K562 (cell line): ENCODE data around the gene CUTC. TPM values are rescaled to one million over a fixed set of nuclear protein-coding genes. Genes with fewer than 3 reads are reported as not detected.

Experiments used
- BDP1 ChIP-seq: IDR thresholded peaks from 3 replicates; pipeline ENCODE4 v1.6.1; 2011; ENCODE audit not compliant: insufficient read length, insufficient read depth
- BRF1 ChIP-seq: IDR thresholded peaks from 3 replicates; pipeline ENCODE4 v1.6.1; 2011; ENCODE audit warnings: borderline replicate concordance, mild to moderate bottlenecking; ENCODE audit not compliant: insufficient read length; ENCODE audit errors: extremely low read depth
- CBX2 ChIP-seq: fragments of 200-600 bp; sonication (generic); IDR thresholded peaks from one replicate; pipeline ENCODE4 v1.6.1; 2012; ENCODE audit warnings: mild to moderate bottlenecking, low read length, inconsistent platforms; ENCODE audit not compliant: insufficient read depth, poor library complexity, severe bottlenecking
- ESRRA ChIP-seq: fragments of 450-650 bp; IDR thresholded peaks from 2 replicates; pipeline ENCODE4 v1.6.1; 2014; ENCODE audit warnings: low read depth, mild to moderate bottlenecking, moderate library complexity, borderline replicate concordance
- EZH2 ChIP-seq: IDR thresholded peaks from 2 replicates; pipeline ENCODE4 v1.6.1; 2012; ENCODE audit warnings: low read depth, mild to moderate bottlenecking, inconsistent platforms, low read length, borderline replicate concordance
- HBP1 ChIP-seq: fragments of 450-650 bp; formaldehyde crosslinking; IDR thresholded peaks from 2 replicates; pipeline ENCODE4 v1.4.0; 2022; ENCODE audit warnings: missing genetic modification characterization
- NEUROD1 ChIP-seq: fragments of 150-350 bp; IDR thresholded peaks from 2 replicates; pipeline ENCODE4 v1.6.1; 2014; ENCODE audit warnings: borderline replicate concordance, low read length, low read depth; ENCODE audit not compliant: partially characterized antibody
- PBX2 ChIP-seq, 2 experiments: IDR thresholded peaks in 1 of 2; conservative IDR thresholded peaks in 1 of 2; 2 replicates each; pipeline ENCODE4 v1.6.1; 2016; ENCODE audit warnings: low read depth in 2 of 2, mild to moderate bottlenecking in 1 of 2, missing compliant biosample characterization in 1 of 2, missing genetic modification characterization in 1 of 2, moderate library complexity in 1 of 2
- RCOR1 ChIP-seq, 2 experiments: IDR thresholded peaks; 2 replicates each; pipeline ENCODE4 v1.6.1; 2012; ENCODE audit warnings: low read depth in 2 of 2, low read length in 2 of 2, borderline replicate concordance in 1 of 2, improper control_type of control experiment in 1 of 2
- SMARCA5 ChIP-seq: fragments of 450-650 bp; IDR thresholded peaks from 2 replicates; pipeline ENCODE4 v1.6.1; 2016
- SRSF1 ChIP-seq: fragments of 200-400 bp; formaldehyde crosslinking; IDR thresholded peaks from 2 replicates; pipeline ENCODE4 v1.6.1; 2017; ENCODE audit warnings: mild to moderate bottlenecking, low read depth, low read length, moderate library complexity
- TCFL5 ChIP-seq: fragments of 250-450 bp; sonication (Bioruptor Pico); conservative IDR thresholded peaks from 2 replicates; pipeline ENCODE4 v1.6.1; 2021; ENCODE audit warnings: mild to moderate bottlenecking, moderate library complexity, matching md5 sums
- ZFP36 ChIP-seq: fragments of 150-350 bp; IDR thresholded peaks from 2 replicates; pipeline ENCODE4 v1.6.1; 2018; ENCODE audit warnings: low read length, low read depth; ENCODE audit not compliant: partially characterized antibody
- ZNF224 ChIP-seq: sonication (generic); formaldehyde crosslinking; IDR thresholded peaks from 2 replicates; pipeline ENCODE4 v1.8.0; 2022; ENCODE audit warnings: mild to moderate bottlenecking, missing genetic modification reagents
- ZNF23 ChIP-seq: fragments of 250-450 bp; sonication (Bioruptor Pico); IDR thresholded peaks from 2 replicates; pipeline ENCODE4 v1.4.0; 2020; ENCODE audit warnings: mild to moderate bottlenecking
- ZNF584 ChIP-seq: fragments of 200-800 bp; sonication (Bioruptor generic); IDR thresholded peaks from 2 replicates; pipeline ENCODE4 v1.6.1; 2016; ENCODE audit warnings: low read depth, mild to moderate bottlenecking, missing genetic modification characterization, missing compliant biosample characterization
- ZNF696 ChIP-seq: fragments of 250-450 bp; sonication (Bioruptor Pico); conservative IDR thresholded peaks from 2 replicates; pipeline ENCODE4 v1.4.0; 2020; ENCODE audit warnings: mild to moderate bottlenecking, moderate library complexity
- polyA plus RNA-seq, 8 experiments: library from polyadenylated mRNA; depleted of rRNA in 4 of 8; stranded (reverse) in 5 of 8; unstranded in 3 of 8; fragments of >200 nt; fragmentation: Nextera tagmentation in 2 of 8; fragmentation: Illumina TruSeq in 1 of 8; extraction: Ambion mirVana in 2 of 8; extraction: Trizol in 1 of 8; gene quantifications; 2 replicates each; pipeline versions ENCODE4 v1.2.1 to v1.2.3, GENCODE V29; 2011 to 2014; ENCODE audit warnings: inconsistent platforms in 1 of 8, missing spikeins in 1 of 8
- total RNA-seq, 7 experiments: library from RNA; depleted of rRNA in 6 of 7; stranded (reverse); fragments of >200 nt in 6 of 7; fragmentation: Illumina TruSeq in 2 of 7; extraction: Trizol in 2 of 7; gene quantifications; 2 replicates each; pipeline versions ENCODE4 v1.2.1 to v1.2.3, GENCODE V29; 2011 to 2021; ENCODE audit warnings: low replicate concordance in 1 of 7
- TF ChIP-seq, protein P1 (sequence below): fragments of 450-650 bp; IDR thresholded peaks from 2 replicates; pipeline ENCODE4 v1.6.1; 2016; ENCODE audit warnings: borderline replicate concordance
- TF ChIP-seq, protein P2 (sequence below): sonication (generic); formaldehyde crosslinking; IDR thresholded peaks from 2 replicates; pipeline ENCODE4 v1.8.1; 2023; ENCODE audit warnings: mild to moderate bottlenecking, missing genetic modification reagents

Gene CUTC
- total and polyA plus RNA-seq, 9 of the 15 experiments (the other 6 are each of a cell fraction or from before 2014, with no cell fraction given), result 18.6 to 69.3 (median 32.3) TPM

- TF ChIP-seq ZNF224 (CRISPR knock-in tag), result no peak
- no peak for TF ChIP-seq NEUROD1
- TF ChIP-seq ZNF696 (CRISPR knock-in tag), result no peak
- no peak for TF ChIP-seq EZH2
- 0 out of 4 replicates have a peak, but pooled peaks of 1 of the 2 experiments have one; percentile 16 for TF ChIP-seq RCOR1 (IDR thresholded peaks at IDR 0.05; ENCODE audit: borderline replicate concordance in 1 of 2, low read depth in 2 of 2, low read length in 2 of 2)
- no peak for TF ChIP-seq BRF1
- TF ChIP-seq, protein P1, sequence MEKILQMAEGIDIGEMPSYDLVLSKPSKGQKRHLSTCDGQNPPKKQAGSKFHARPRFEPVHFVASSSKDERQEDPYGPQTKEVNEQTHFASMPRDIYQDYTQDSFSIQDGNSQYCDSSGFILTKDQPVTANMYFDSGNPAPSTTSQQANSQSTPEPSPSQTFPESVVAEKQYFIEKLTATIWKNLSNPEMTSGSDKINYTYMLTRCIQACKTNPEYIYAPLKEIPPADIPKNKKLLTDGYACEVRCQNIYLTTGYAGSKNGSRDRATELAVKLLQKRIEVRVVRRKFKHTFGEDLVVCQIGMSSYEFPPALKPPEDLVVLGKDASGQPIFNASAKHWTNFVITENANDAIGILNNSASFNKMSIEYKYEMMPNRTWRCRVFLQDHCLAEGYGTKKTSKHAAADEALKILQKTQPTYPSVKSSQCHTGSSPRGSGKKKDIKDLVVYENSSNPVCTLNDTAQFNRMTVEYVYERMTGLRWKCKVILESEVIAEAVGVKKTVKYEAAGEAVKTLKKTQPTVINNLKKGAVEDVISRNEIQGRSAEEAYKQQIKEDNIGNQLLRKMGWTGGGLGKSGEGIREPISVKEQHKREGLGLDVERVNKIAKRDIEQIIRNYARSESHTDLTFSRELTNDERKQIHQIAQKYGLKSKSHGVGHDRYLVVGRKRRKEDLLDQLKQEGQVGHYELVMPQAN, result peak; percentile 59; the same call in 1 of the 2 replicates
- peak; percentile 26 for TF ChIP-seq ZFP36
- TF ChIP-seq ZNF584 (CRISPR knock-in tag), result no peak
- no peak for TF ChIP-seq CBX2
- no peak for TF ChIP-seq ZNF23 (CRISPR knock-in tag)
- peak; percentile 78; the same call in 1 of the 2 replicates for TF ChIP-seq SMARCA5
- TF ChIP-seq TCFL5, result no peak
- 0 out of 2 replicates have a peak, but pooled peaks have one; percentile 44 for TF ChIP-seq ESRRA
- no peak for TF ChIP-seq BDP1
- no peak for TF ChIP-seq PBX2 (CRISPR knock-in tag; IDR thresholded peaks at IDR 0.05; ENCODE audit: low read depth)
- TF ChIP-seq PBX2 (tag; conservative IDR thresholded peaks at IDR 0.05; ENCODE audit: low read depth), result no peak
- TF ChIP-seq, protein P2, sequence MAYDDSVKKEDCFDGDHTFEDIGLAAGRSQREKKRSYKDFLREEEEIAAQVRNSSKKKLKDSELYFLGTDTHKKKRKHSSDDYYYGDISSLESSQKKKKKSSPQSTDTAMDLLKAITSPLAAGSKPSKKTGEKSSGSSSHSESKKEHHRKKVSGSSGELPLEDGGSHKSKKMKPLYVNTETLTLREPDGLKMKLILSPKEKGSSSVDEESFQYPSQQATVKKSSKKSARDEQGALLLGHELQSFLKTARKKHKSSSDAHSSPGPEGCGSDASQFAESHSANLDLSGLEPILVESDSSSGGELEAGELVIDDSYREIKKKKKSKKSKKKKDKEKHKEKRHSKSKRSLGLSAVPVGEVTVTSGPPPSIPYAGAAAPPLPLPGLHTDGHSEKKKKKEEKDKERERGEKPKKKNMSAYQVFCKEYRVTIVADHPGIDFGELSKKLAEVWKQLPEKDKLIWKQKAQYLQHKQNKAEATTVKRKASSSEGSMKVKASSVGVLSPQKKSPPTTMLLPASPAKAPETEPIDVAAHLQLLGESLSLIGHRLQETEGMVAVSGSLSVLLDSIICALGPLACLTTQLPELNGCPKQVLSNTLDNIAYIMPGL (CRISPR knock-in tag), result no peak
- no peak for TF ChIP-seq SRSF1
- no peak for TF ChIP-seq HBP1
Measured at GRCh38 chr10:99731306-99732032, 565 bp upstream of the CUTC start (continued).
